Spleen (tissue), 11 donors: Measurements from ENCODE around the gene MESP2. TPM values are rescaled to one million over a fixed set of nuclear protein-coding genes. Genes with fewer than 3 reads are reported as not detected.

Experiments used
- DNase-seq: peaks from one replicate; pipeline ENCODE4 v3.0.0-alpha.2; 2020
- H3K27ac ChIP-seq, 8 donors: fragments of 200-600 bp; sonication (generic) in 7 of 8; 1 replicate in 4 of 8; 2 replicates in 4 of 8; pipeline versions ENCODE4 v1.5.0 to v1.8.0; 2016 to 2021; ENCODE audit warnings: inconsistent platforms in 4 of 8, mild to moderate bottlenecking in 4 of 8, moderate library complexity in 1 of 8
- H3K27me3 ChIP-seq, 7 donors: fragments of 200-600 bp; sonication (generic) in 6 of 7; replicated peaks in 1 of 7; 1 replicate in 4 of 7; 2 replicates in 3 of 7; pipeline versions ENCODE4 v1.5.0 to v1.8.0; 2016 to 2021; ENCODE audit warnings: inconsistent platforms in 3 of 7, mild to moderate bottlenecking in 1 of 7
- H3K36me3 ChIP-seq, 6 donors: fragments of 200-600 bp; sonication (generic) in 5 of 6; 1 replicate in 4 of 6; 2 replicates in 2 of 6; pipeline versions ENCODE4 v1.5.0 to v1.8.0; 2016 to 2021; ENCODE audit warnings: inconsistent platforms in 2 of 6
- H3K4me1 ChIP-seq, 6 donors: fragments of 200-600 bp; sonication (generic) in 5 of 6; 1 replicate in 3 of 6; 2 replicates in 3 of 6; pipeline versions ENCODE4 v1.5.0 to v1.8.0; 2016 to 2021; ENCODE audit warnings: inconsistent platforms in 3 of 6
- H3K4me3 ChIP-seq, 8 donors: fragments of 200-600 bp; sonication (generic) in 7 of 8; 1 replicate in 4 of 8; 2 replicates in 4 of 8; pipeline versions ENCODE4 v1.5.0 to v1.8.0; 2016 to 2021; ENCODE audit warnings: inconsistent platforms in 4 of 8, mild to moderate bottlenecking in 4 of 8, moderate library complexity in 2 of 8
- H3K9me3 ChIP-seq, 8 donors: fragments of 200-600 bp; sonication (generic) in 7 of 8; 1 replicate in 4 of 8; 2 replicates in 4 of 8; pipeline versions ENCODE4 v1.5.0 to v1.8.0; 2016 to 2021; ENCODE audit warnings: inconsistent platforms in 4 of 8
- CTCF ChIP-seq, 11 experiments: fragments of 200-600 bp in 7 of 11; fragments of 450-650 bp in 4 of 11; sonication (generic) in 4 of 11; IDR thresholded peaks in 8 of 11; conservative IDR thresholded peaks in 3 of 11; 1 replicate in 7 of 11; 2 replicates in 4 of 11; pipeline versions ENCODE4 v1.4.0 to v1.8.0; 2016 to 2021; ENCODE audit warnings: antibody characterized with exemption in 11 of 11, inconsistent platforms in 4 of 11, mild to moderate bottlenecking in 1 of 11
- POLR2A ChIP-seq, 3 donors: fragments of 450-650 bp; IDR thresholded peaks; one replicate each; pipeline ENCODE4 v1.5.1; 2017; ENCODE audit warnings: antibody characterized with exemption in 3 of 3, mild to moderate bottlenecking in 1 of 3
- POLR2AphosphoS5 ChIP-seq, 3 donors: sonication (generic); formaldehyde crosslinking; IDR thresholded peaks; one replicate each; pipeline ENCODE4 v1.5.1; 2017; ENCODE audit warnings: antibody characterized with exemption in 3 of 3
- WGBS, 5 donors: extraction: QIAGEN DNeasy Blood & Tissue Kit in 3 of 5; methylation state at CpG; one replicate each; pipeline versions ENCODE4 v1.1.5 to v1.1.7; 2013 to 2018; 5-methylcytosine and 5-hydroxymethylcytosine counted together
- intact Hi-C: fragments of 100-400 bp; cut with DNase I; formaldehyde crosslinking; loops from one replicate; pipeline ENCODE4 v1.15.0; 2023; ENCODE audit warnings: low total_unique reads
- polyA plus RNA-seq, 3 donors: library from polyadenylated mRNA; stranded (reverse); fragments of 200-250 nt; gene quantifications; one replicate each; pipeline ENCODE4 v1.2.1, GENCODE V29; 2013
- total RNA-seq, 7 donors: library from RNA; depleted of rRNA in 3 of 7; stranded (reverse); fragments of >200 nt in 3 of 7; fragmentation: NEBNext Ultra II Directional in 4 of 7; extraction: Animal tissue kit (Norgen Biotek cat#: 25700) in 4 of 7; gene quantifications; one replicate each; pipeline versions ENCODE4 v1.1.0 to v1.2.1, GENCODE V29; 2016 to 2021
- donor health status: healthy with polysubstance abuse.
- donor health status: DM: no; HTN: no; CAD: no; lungs with moderate emphysema.
- donor health status: DM: no; HTN: no; CAD: no.
- donor health status: Bipolar disorder and iron deficiency.
- donor health status: healthy.
- donor health status: DM: no; HTN: no; CAD: no.
- donor health status: DM: yes; HTN: yes; CAD: no.

Gene MESP2
- total and polyA plus RNA-seq, 10 donors = 0.05 TPM; not detected in 9

- DNase-seq = peak; percentile 83
- TF ChIP-seq POLR2A (IDR thresholded peaks at IDR 0.05) = no peak
- peak in 2 of 3 donors; percentile 43 to 45 for TF ChIP-seq POLR2AphosphoS5 (IDR thresholded peaks at IDR 0.05)
- peak overlapping the region in 7 of 8 donors; percentile 25 to 91 (median 87) for H3K27ac ChIP-seq
- H3K9me3 ChIP-seq = no peaks in the 10 kb centered on the region
- WGBS, 5 donors = 51 to 66% (median 56%) methylated on average over 4 to 7 of the region's 7 CpGs
- intact Hi-C loops = no loop called here
- H3K4me3 ChIP-seq = peak overlapping the region in 1 of 8 donors; percentile 47
- no peaks in the 10 kb centered on the region for H3K36me3 ChIP-seq
- H3K4me1 ChIP-seq = peaks cover 0 to 77% (median 15%) of the 10 kb centered on the region in 6 donors
- peaks cover 0 to 63% (median 4%) of the 10 kb centered on the region in 7 donors for H3K27me3 ChIP-seq
Measured at GRCh38 chr15:89822951-89823711, 47.0 kb downstream of the MESP2 start.

DNA sequence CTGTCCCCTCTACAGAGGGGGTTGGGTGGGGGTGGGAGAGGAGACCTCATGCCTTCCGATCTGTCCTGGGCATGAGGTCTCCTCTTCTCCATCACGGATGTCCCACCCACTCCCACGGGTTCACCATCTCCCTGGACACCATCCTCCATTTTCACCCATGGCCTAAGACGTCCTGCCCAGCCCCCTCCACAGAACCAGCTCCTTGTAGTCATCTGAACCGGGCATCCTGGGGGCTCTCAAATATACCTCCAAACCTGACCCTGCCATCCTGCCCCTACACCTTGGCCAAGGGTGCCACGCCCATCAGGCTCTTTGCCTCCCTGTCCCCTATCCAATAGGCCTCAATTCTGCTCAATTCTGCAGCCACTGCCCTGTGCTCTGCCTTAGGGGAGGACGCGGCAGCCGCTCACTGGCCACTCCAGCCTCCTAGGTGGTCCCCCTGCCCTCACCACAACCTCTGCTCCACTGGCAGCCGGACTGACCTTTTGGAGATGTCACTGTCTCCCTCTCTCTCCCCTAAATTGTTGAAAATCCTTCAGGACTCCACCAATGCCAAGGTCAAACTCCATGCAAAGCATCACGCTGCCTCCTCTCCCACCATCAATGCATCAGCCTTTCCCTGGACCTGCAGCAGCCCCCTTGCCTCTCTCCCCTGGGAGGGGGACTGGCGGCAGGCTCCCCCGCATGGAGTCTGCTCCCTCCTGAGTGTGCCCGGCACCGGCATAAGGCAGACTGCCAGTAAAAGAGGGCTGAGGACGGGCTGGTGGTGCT is 47.9 kb downstream of the MESP2 start:
- peak overlapping the region in 7 of 8 donors; percentile 25 to 91 (median 87) for H3K27ac ChIP-seq
- H3K4me1 ChIP-seq = peaks cover 0 to 86% (median 20%) of the 10 kb centered on the region in 6 donors
- peak; percentile 71 for DNase-seq
- H3K36me3 ChIP-seq = no peaks in the 10 kb centered on the region
- H3K9me3 ChIP-seq = no peaks in the 10 kb centered on the region
- peaks cover 0 to 54% (median 4%) of the 10 kb centered on the region in 7 donors for H3K27me3 ChIP-seq
- peak overlapping the region in 1 of 8 donors; percentile 47 for H3K4me3 ChIP-seq
- WGBS, 5 donors = 82 to 94% (median 90%) methylated on average over 16 of the region's 16 CpGs
- TF ChIP-seq POLR2AphosphoS5 (IDR thresholded peaks at IDR 0.05) (no peak), CTCF (IDR thresholded peaks at IDR 0.05 in 8 of 11, conservative IDR thresholded peaks at IDR 0.05 in 3 of 11) (no peak), POLR2A (IDR thresholded peaks at IDR 0.05) (no peak)
- intact Hi-C loops = no loop called here

GRCh38 chr15:89824607-89824867 is 48.4 kb downstream of the MESP2 start:
- no peak for TF ChIP-seq POLR2AphosphoS5 (IDR thresholded peaks at IDR 0.05)
- no peak for TF ChIP-seq CTCF (IDR thresholded peaks at IDR 0.05 in 8 of 11, conservative IDR thresholded peaks at IDR 0.05 in 3 of 11)
- TF ChIP-seq POLR2A (IDR thresholded peaks at IDR 0.05) = no peak
- Histone ChIP-seq H3K4me1 (peaks cover 0 to 91% (median 22%) of the 10 kb centered on the region in 6 donors), H3K9me3 (no peaks in the 10 kb centered on the region), H3K4me3 (peak overlapping the region in 1 of 8 donors; percentile 47), H3K27ac (peak overlapping the region in 7 of 8 donors; percentile 65 to 91 (median 87)), H3K27me3 (peaks cover 0 to 50% (median 4%) of the 10 kb centered on the region in 7 donors), H3K36me3 (no peaks in the 10 kb centered on the region)
- intact Hi-C loops = no loop called here
- peak; percentile 54 for DNase-seq
- WGBS, 5 donors = 75 to 94% (median 87%) methylated on average over 6 to 7 of the region's 7 CpGs

- no peaks in the 10 kb centered on the region for H3K9me3 ChIP-seq
- peaks cover 0 to 88% (median 23%) of the 10 kb centered on the region in 6 donors for H3K4me1 ChIP-seq
- peak overlapping the region in 1 of 8 donors; percentile 47 for H3K4me3 ChIP-seq
- intact Hi-C loops = no loop called here
- TF ChIP-seq POLR2AphosphoS5 (IDR thresholded peaks at IDR 0.05) (peak in 1 of 3 donors; percentile 34), POLR2A (IDR thresholded peaks at IDR 0.05) (no peak)
- no peak for DNase-seq
- H3K27me3 ChIP-seq = peaks cover 0 to 41% (median 4%) of the 10 kb centered on the region in 7 donors
- H3K27ac ChIP-seq = peak overlapping the region in 7 of 8 donors; percentile 65 to 91 (median 87)
- WGBS, 5 donors = 50 to 70% (median 56%) methylated on average over 10 of the region's 10 CpGs
- H3K36me3 ChIP-seq = peaks cover 0 to 2% (median 0%) of the 10 kb centered on the region in 6 donors
Measured at GRCh38 chr15:89825271-89825940, 49.3 kb downstream of the MESP2 start.
